HepG2 (cell line): ENCODE results near the gene NELL2. TPM values are rescaled to one million over a fixed set of nuclear protein-coding genes. Genes with fewer than 3 reads are reported as not detected.

Source experiments
- ATAC-seq: fragments of 200-7000 bp; cut with Tn5 transposase; 3 replicates; pipeline ENCODE4 v1.9.1; 2020; ENCODE audit warnings: mild to moderate bottlenecking, moderate library complexity
- BruUV-seq: library from RNA; stranded (reverse); fragments of 400-500 nt; replicated peaks from 2 replicates; lab custom pipeline; 2021; lab: Mats Ljungman, UMichigan
- CTCF ChIA-PET: fragments of 300-600 bp; formaldehyde crosslinking; extraction: SDS; loops from one replicate; lab custom pipeline; 2021; ENCODE audit warnings: low total read pairs, inconsistent platforms, low intra/inter-chr PET ratio; lab: Yijun Ruan, JAX
- POLR2A ChIA-PET: fragments of 350-600 bp; sonication (Branson Sonifier 250); formaldehyde crosslinking; loops from one replicate; lab custom pipeline; 2020; ENCODE audit warnings: antibody characterized with exemption, inconsistent platforms; lab: Yijun Ruan, JAX
- DNase-seq: peaks from one replicate; pipeline ENCODE4 v3.0.0-alpha.2; 2015; ENCODE audit warnings: low spot score
- FAIRE-seq: peaks from 3 replicates; lab custom pipeline; 2011; peaks lifted over from hg19 to GRCh38; lab: Jason Lieb, UNC
- H2AFZ ChIP-seq: one replicate; pipeline ENCODE4 v1.6.1; 2011; ENCODE audit warnings: low read length, inconsistent platforms
- H3K27ac ChIP-seq: fragments of 300-600 bp; 3 replicates; pipeline ENCODE4 v1.8.0; 2011; ENCODE audit warnings: mixed run types, mild to moderate bottlenecking, mixed read lengths, low read length, inconsistent platforms; ENCODE audit not compliant: insufficient read depth; ENCODE audit errors: extremely low read length
- H3K27me3 ChIP-seq, 2 experiments: fragments of 200-600 bp in 1 of 2; 2 replicates in 1 of 2; 3 replicates in 1 of 2; pipeline versions ENCODE4 v1.6.0 to v1.8.0; 2011; ENCODE audit warnings: low read length in 2 of 2, mild to moderate bottlenecking in 2 of 2, moderate library complexity in 2 of 2, inconsistent platforms in 1 of 2; ENCODE audit not compliant: insufficient read depth in 2 of 2, control insufficient read depth in 1 of 2
- H3K36me3 ChIP-seq, 2 experiments: fragments of 200-600 bp in 1 of 2; replicated peaks in 1 of 2; 2 replicates in 1 of 2; 3 replicates in 1 of 2; pipeline versions ENCODE4 v1.5.1 to v1.8.0; 2011; ENCODE audit warnings: low read length in 2 of 2, inconsistent platforms in 1 of 2; ENCODE audit not compliant: insufficient read depth in 2 of 2, control insufficient read depth in 1 of 2
- H3K4me1 ChIP-seq: 2 replicates; pipeline ENCODE4 v1.5.1; 2012; ENCODE audit warnings: low read length, inconsistent platforms; ENCODE audit not compliant: insufficient read depth
- H3K4me2 ChIP-seq: 2 replicates; pipeline ENCODE4 v1.6.0; 2011; ENCODE audit warnings: low read depth, low read length, inconsistent platforms
- H3K4me3 ChIP-seq, 3 experiments: fragments of 200-600 bp in 1 of 3; sonication (generic), shearing (Covaris generic) in 1 of 3; replicated peaks in 1 of 3; 2 replicates each; pipeline ENCODE4 v1.5.1; 2011 to 2016; ENCODE audit warnings: low read length in 3 of 3, inconsistent platforms in 2 of 3, low read depth in 2 of 3, mild to moderate bottlenecking in 2 of 3, control low read depth in 1 of 3, mixed read lengths in 1 of 3; ENCODE audit not compliant: insufficient read depth in 1 of 3
- H3K79me2 ChIP-seq: one replicate; pipeline ENCODE4 v1.6.1; 2011; ENCODE audit warnings: low read length, inconsistent platforms; ENCODE audit not compliant: insufficient read depth
- H3K9ac ChIP-seq: 2 replicates; pipeline ENCODE4 v1.6.0; 2011; ENCODE audit warnings: mild to moderate bottlenecking, low read depth, low read length, inconsistent platforms; ENCODE audit not compliant: insufficient read depth
- H3K9me3 ChIP-seq: 2 replicates; pipeline ENCODE4 v1.5.1; 2012; ENCODE audit warnings: mild to moderate bottlenecking, low read length
- H4K20me1 ChIP-seq: 2 replicates; pipeline ENCODE4 v1.6.0; 2011; ENCODE audit warnings: inconsistent platforms, mild to moderate bottlenecking, low read length, moderate library complexity; ENCODE audit not compliant: insufficient read depth
- BHLHE40 ChIP-seq: IDR thresholded peaks from 2 replicates; pipeline ENCODE4 v1.6.1; 2011; ENCODE audit warnings: low read length, improper control_type of control experiment
- CSRNP2 ChIP-seq: sonication (generic); formaldehyde crosslinking; conservative IDR thresholded peaks from 2 replicates; pipeline ENCODE4 v1.8.0; 2022; ENCODE audit warnings: low read depth, missing genetic modification reagents
- ELF1 ChIP-seq: sonication (generic); formaldehyde crosslinking; IDR thresholded peaks from 2 replicates; pipeline ENCODE4 v1.4.0; 2020; ENCODE audit warnings: missing genetic modification reagents
- LRRFIP1 ChIP-seq: sonication (generic); formaldehyde crosslinking; conservative IDR thresholded peaks from 2 replicates; pipeline ENCODE4 v1.4.0; 2020; ENCODE audit warnings: missing genetic modification reagents
- MXD1 ChIP-seq: sonication (generic); formaldehyde crosslinking; IDR thresholded peaks from 2 replicates; pipeline ENCODE4 v1.4.0; 2020; ENCODE audit warnings: mild to moderate bottlenecking, missing genetic modification reagents
- MXI1 ChIP-seq: IDR thresholded peaks from 3 replicates; pipeline ENCODE4 v1.6.1; 2012; ENCODE audit warnings: low read depth, low read length, inconsistent platforms, borderline replicate concordance
- POGK ChIP-seq: sonication (generic); formaldehyde crosslinking; conservative IDR thresholded peaks from 2 replicates; pipeline ENCODE4 v1.8.0; 2022; ENCODE audit warnings: mild to moderate bottlenecking, moderate library complexity, missing genetic modification reagents
- SKI ChIP-seq: fragments of 450-650 bp; IDR thresholded peaks from one replicate; pipeline ENCODE4 v1.6.1; 2018; ENCODE audit warnings: mild to moderate bottlenecking; ENCODE audit not compliant: partially characterized antibody
- SYNCRIP ChIP-seq: fragments of 200-400 bp; formaldehyde crosslinking; IDR thresholded peaks from 2 replicates; pipeline ENCODE4 v1.6.1; 2018; ENCODE audit warnings: mild to moderate bottlenecking, low read depth, low read length; ENCODE audit not compliant: insufficient read depth
- YY1 ChIP-seq: IDR thresholded peaks from 2 replicates; pipeline ENCODE4 v1.6.1; 2011; ENCODE audit warnings: low read length, low read depth, moderate library complexity, mild to moderate bottlenecking; ENCODE audit not compliant: insufficient read depth, insufficient replicate concordance
- ZBTB1 ChIP-seq: sonication (generic); formaldehyde crosslinking; IDR thresholded peaks from 2 replicates; pipeline ENCODE4 v1.4.0; 2020; ENCODE audit warnings: missing genetic modification reagents, borderline replicate concordance
- ZNF207 ChIP-seq: fragments of 450-650 bp; IDR thresholded peaks from 2 replicates; pipeline ENCODE4 v1.6.1; 2016; ENCODE audit warnings: antibody characterized with exemption, borderline replicate concordance
- ZNF329 ChIP-seq: sonication (generic); formaldehyde crosslinking; IDR thresholded peaks from 2 replicates; pipeline ENCODE4 v1.9.0; 2021; ENCODE audit warnings: low read depth, mild to moderate bottlenecking, missing genetic modification reagents
- ZNF468 ChIP-seq: sonication (generic); formaldehyde crosslinking; IDR thresholded peaks from 2 replicates; pipeline ENCODE4 v1.8.0; 2022; ENCODE audit warnings: mild to moderate bottlenecking, moderate library complexity, missing genetic modification reagents
- ZNF512 ChIP-seq: sonication (generic); formaldehyde crosslinking; IDR thresholded peaks from 2 replicates; pipeline ENCODE4 v1.4.0; 2020; ENCODE audit warnings: mild to moderate bottlenecking, missing genetic modification reagents
- ZNF670 ChIP-seq: sonication (generic); formaldehyde crosslinking; IDR thresholded peaks from 2 replicates; pipeline ENCODE4 v1.8.0; 2022; ENCODE audit warnings: mild to moderate bottlenecking, missing genetic modification reagents, borderline replicate concordance
- ZNF781 ChIP-seq: sonication (generic); formaldehyde crosslinking; IDR thresholded peaks from 2 replicates; pipeline ENCODE4 v1.5.1; 2020; ENCODE audit warnings: borderline replicate concordance, mild to moderate bottlenecking, missing genetic modification reagents; ENCODE audit errors: not compliant biosample characterization
- WGBS: methylation state at CpG from one replicate; pipeline ENCODE4 v1.1.6; 2017; ENCODE audit warnings: low lambda C conversion rate; 5-methylcytosine and 5-hydroxymethylcytosine counted together
- in situ Hi-C: cut with HindIII; loops from 2 replicates; pipeline ENCODE4 v1.10.0; 2017; ENCODE audit warnings: low pct_unique_long_range_greater_than_20kb; ENCODE audit not compliant: extremely low pct_ligation_motif_present
- intact Hi-C: fragments of 100-400 bp; cut with micrococcal nuclease; formaldehyde crosslinking; loops from one replicate; pipeline ENCODE4 v1.10.0; 2022; ENCODE audit not compliant: unreplicated experiment
- polyA plus RNA-seq, 8 experiments: library from polyadenylated mRNA; depleted of rRNA in 3 of 8; stranded (reverse) in 7 of 8; unstranded in 1 of 8; fragments of >200 nt; fragmentation: Illumina TruSeq in 4 of 8; extraction: Trizol in 4 of 8; gene quantifications; 2 replicates each; pipeline versions ENCODE4 v1.2.1 to v1.2.3, GENCODE V29; 2011 to 2016; ENCODE audit warnings: low read depth in 4 of 8, missing spikeins in 1 of 8, mixed read lengths in 1 of 8; ENCODE audit not compliant: insufficient read depth in 1 of 8
- total RNA-seq, 5 experiments: library from RNA; depleted of rRNA; stranded (reverse); fragments of >200 nt; fragmentation: Illumina TruSeq; extraction: Trizol; gene quantifications; 2 replicates each; pipeline ENCODE4 v1.2.3, GENCODE V29; 2016; ENCODE audit warnings: low read depth in 1 of 5

NELL2 gene
- total and polyA plus RNA-seq, 2 of the 13 experiments (the other 11 are each of a cell fraction or from before 2014, with no cell fraction given), result 0.11 TPM; not detected in 1

GRCh38 chr12:44459569-44459968 is 416.5 kb downstream of the NELL2 start:
- H4K20me1 ChIP-seq, result no peaks in the 10 kb centered on the region
- DNase-seq, result no peak
- no peak overlapping the region for H3K9ac ChIP-seq
- no peak for ATAC-seq
- H3K9me3 ChIP-seq, result no peaks in the 10 kb centered on the region
- no peaks in the 10 kb centered on the region for H3K4me1 ChIP-seq
- H3K27me3 ChIP-seq, result no peaks in the 10 kb centered on the region; a peak in 2 of 5 replicates
- no peaks in the 10 kb centered on the region for H3K36me3 ChIP-seq
- ChIA-PET POLR2A (no interaction called here), CTCF (no interaction called here)
- H3K79me2 ChIP-seq, result no peaks in the 10 kb centered on the region
- TF ChIP-seq LRRFIP1 (CRISPR knock-in tag) (no peak), ZNF468 (CRISPR knock-in tag) (no peak), MXI1 (no peak), YY1 (no peak), ZNF670 (no peak), MXD1 (CRISPR knock-in tag) (no peak), ZNF781 (CRISPR knock-in tag) (no peak), POGK (no peak), SYNCRIP (no peak), ZBTB1 (CRISPR knock-in tag) (no peak), CSRNP2 (CRISPR knock-in tag) (no peak), ZNF207 (no peak), BHLHE40 (no peak), ELF1 (no peak), ZNF329 (CRISPR knock-in tag) (no peak), SKI (no peak), ZNF512 (CRISPR knock-in tag) (no peak)
- no peak for FAIRE-seq
- in situ Hi-C loops, result no loop called here
- 0% methylated on average over 3 of the region's 3 CpGs for WGBS
- no TSS peak for BruUV-seq
- H3K27ac ChIP-seq, result no peak overlapping the region
- no peak overlapping the region for H3K4me2 ChIP-seq
- intact Hi-C loops, result no loop called here
- H2AFZ ChIP-seq, result no peak overlapping the region
- no peak overlapping the region for H3K4me3 ChIP-seq
